Endodermal cell (in vitro differentiated cells): ENCODE results near the gene SCAF11. TPM values are rescaled to one million over a fixed set of nuclear protein-coding genes. Genes with fewer than 3 reads are reported as not detected.

Source experiments
- DNase-seq: peaks from one replicate; pipeline ENCODE4 v3.0.0-alpha.2; 2017
- H3K27ac ChIP-seq: 2 replicates; pipeline ENCODE4 v1.5.1; 2013; ENCODE audit warnings: mild to moderate bottlenecking, low read depth, low read length, moderate library complexity
- H3K27me3 ChIP-seq: 2 replicates; pipeline ENCODE4 v1.6.1; 2013; ENCODE audit warnings: mild to moderate bottlenecking, low read length, moderate library complexity; ENCODE audit not compliant: insufficient read depth, control insufficient read depth, poor library complexity, severe bottlenecking
- H3K36me3 ChIP-seq: 2 replicates; pipeline ENCODE4 v1.7.0; 2013; ENCODE audit warnings: mild to moderate bottlenecking, low read length, moderate library complexity; ENCODE audit not compliant: control insufficient read depth, insufficient read depth
- H3K4me1 ChIP-seq: one replicate; pipeline ENCODE4 v1.7.0; 2013; ENCODE audit warnings: low read length; ENCODE audit not compliant: control insufficient read depth, insufficient read depth
- H3K4me3 ChIP-seq: 2 replicates; pipeline ENCODE4 v1.5.1; 2013; ENCODE audit warnings: mild to moderate bottlenecking, low read length, moderate library complexity
- H3K9ac ChIP-seq: 2 replicates; pipeline ENCODE4 v1.6.1; 2013; ENCODE audit warnings: mild to moderate bottlenecking, low read length, moderate library complexity; ENCODE audit not compliant: poor library complexity, severe bottlenecking; ENCODE audit errors: extremely low read depth
- H3K9me3 ChIP-seq: 2 replicates; pipeline ENCODE4 v1.6.1; 2013; ENCODE audit warnings: mild to moderate bottlenecking, low read length, moderate library complexity; ENCODE audit not compliant: control insufficient read depth
- H3K27ac Mint-ChIP-seq: 2 replicates; pipeline ENCODE4 v1.8.0; 2020; ENCODE audit warnings: mixed read lengths
- H3K27me3 Mint-ChIP-seq: 2 replicates; pipeline ENCODE4 v1.8.0; 2021; ENCODE audit warnings: mild to moderate bottlenecking, mixed read lengths; ENCODE audit not compliant: insufficient read depth
- H3K36me3 Mint-ChIP-seq: 2 replicates; pipeline ENCODE4 v1.8.0; 2020; ENCODE audit warnings: low read depth, mixed read lengths
- H3K4me1 Mint-ChIP-seq: 2 replicates; pipeline ENCODE4 v1.8.0; 2020; ENCODE audit warnings: mixed read lengths
- H3K4me3 Mint-ChIP-seq: 2 replicates; pipeline ENCODE4 v1.8.0; 2020; ENCODE audit warnings: mild to moderate bottlenecking, moderate library complexity, mixed read lengths
- H3K9me3 Mint-ChIP-seq: 2 replicates; pipeline ENCODE4 v1.8.0; 2020; ENCODE audit warnings: mild to moderate bottlenecking, mixed read lengths
- CTCF ChIP-seq: fragments of 200-600 bp; sonication (generic); conservative IDR thresholded peaks from 2 replicates; pipeline ENCODE4 v1.5.0; 2021; ENCODE audit warnings: antibody characterized with exemption, mild to moderate bottlenecking
- WGBS, 2 experiments: methylation state at CpG; one replicate each; pipeline versions ENCODE4 v1.1.5 to v1.1.7; 2013; ENCODE audit warnings: missing lambda C conversion rate in 2 of 2, mixed read lengths in 1 of 2; ENCODE audit not compliant: insufficient coverage in 1 of 2, insufficient read length in 1 of 2; 5-methylcytosine and 5-hydroxymethylcytosine counted together
- total RNA-seq, 2 donors: library from RNA; stranded (reverse); fragmentation: NEBNext Ultra II Directional in 1 of 2; extraction: Animal tissue kit (Norgen Biotek cat#: 25700) in 1 of 2; gene quantifications; 2 replicates in 1 of 2; 3 replicates in 1 of 2; pipeline ENCODE4 v1.2.1, GENCODE V29; 2021

The SCAF11 gene
- total RNA-seq, 2 donors from 2014 or later: 99.6 to 116 TPM

GRCh38 chr12:45939759-45940158 is 50.6 kb downstream of the SCAF11 start:
- WGBS, 2 experiments: 91 to 100% methylated on average over 2 of the region's 2 CpGs
- Mint-ChIP-seq H3K27me3 (no peaks in the 10 kb centered on the region), H3K9me3 (no peaks in the 10 kb centered on the region), H3K4me1 (peaks cover 10% of the 10 kb centered on the region), H3K36me3 (peaks cover 55% of the 10 kb centered on the region), H3K4me3 (no peak overlapping the region), H3K27ac (no peak overlapping the region)
- no peak for DNase-seq
- Histone ChIP-seq H3K27ac (no peak overlapping the region), H3K4me3 (no peak overlapping the region), H3K36me3 (peaks cover 54% of the 10 kb centered on the region), H3K4me1 (no peaks in the 10 kb centered on the region), H3K9me3 (no peaks in the 10 kb centered on the region), H3K9ac (no peak overlapping the region), H3K27me3 (no peaks in the 10 kb centered on the region)
- no peak for TF ChIP-seq CTCF

- no peak overlapping the region for H3K4me3 Mint-ChIP-seq
- no peaks in the 10 kb centered on the region for H3K4me1 ChIP-seq
Measured at GRCh38 chr12:45938566-45938965, 51.8 kb downstream of the SCAF11 start.

GRCh38 chr12:45934956-45935355 is 55.4 kb downstream of the SCAF11 start:
- Mint-ChIP-seq H3K4me1 (peaks cover 10% of the 10 kb centered on the region), H3K36me3 (peaks cover 37% of the 10 kb centered on the region), H3K4me3 (no peak overlapping the region), H3K9me3 (no peaks in the 10 kb centered on the region), H3K27ac (peak overlapping the region; percentile 64), H3K27me3 (no peaks in the 10 kb centered on the region)
- H3K36me3 ChIP-seq: peaks cover 54% of the 10 kb centered on the region
- no peak for TF ChIP-seq CTCF
- no peak overlapping the region for H3K27ac ChIP-seq
- H3K4me1 ChIP-seq: no peaks in the 10 kb centered on the region
- 100% methylated on average over 1 of the region's 1 CpG; no CpG with 5 or more reads in 1 of the 2 experiments for WGBS, 2 experiments
- H3K9me3 ChIP-seq: no peaks in the 10 kb centered on the region
- no peak for DNase-seq
- no peaks in the 10 kb centered on the region for H3K27me3 ChIP-seq
- H3K9ac ChIP-seq: no peak overlapping the region
- H3K4me3 ChIP-seq: no peak overlapping the region

More at GRCh38 chr12:45938566-45938965, 51.8 kb downstream of the SCAF11 start:
- 86% methylated on average over 2 of the region's 2 CpGs; no CpG with 5 or more reads in 1 of the 2 experiments for WGBS, 2 experiments
- Histone ChIP-seq H3K27me3 (no peaks in the 10 kb centered on the region), H3K9me3 (no peaks in the 10 kb centered on the region), H3K9ac (no peak overlapping the region), H3K27ac (no peak overlapping the region), H3K36me3 (peaks cover 53% of the 10 kb centered on the region), H3K4me3 (no peak overlapping the region)
- H3K27ac Mint-ChIP-seq: no peak overlapping the region
- no peak for TF ChIP-seq CTCF
- DNase-seq: no peak
- H3K4me1 Mint-ChIP-seq: peaks cover 10% of the 10 kb centered on the region
- H3K27me3 Mint-ChIP-seq: no peaks in the 10 kb centered on the region
- H3K36me3 Mint-ChIP-seq: peaks cover 52% of the 10 kb centered on the region
- no peaks in the 10 kb centered on the region for H3K9me3 Mint-ChIP-seq
